OCI-LY1 (cell line): ENCODE results near the gene OSGEPL1.
A peak's percentile ranks its signal among the peaks of the same experiment; 100 is the strongest.

Experiments
- H2AFZ ChIP-seq: fragments of 200-600 bp; sonication (generic), shearing (Covaris generic); 2 replicates; pipeline ENCODE4 v1.6.0; 2014; ENCODE audit warnings: antibody characterized with exemption, mild to moderate bottlenecking, low read length
- H3F3A ChIP-seq: fragments of 200-600 bp; sonication (generic), shearing (Covaris generic); 2 replicates; pipeline ENCODE4 v1.6.0; 2014; ENCODE audit warnings: mild to moderate bottlenecking, antibody characterized with exemption, low read length, moderate library complexity; ENCODE audit not compliant: insufficient read depth
- H3K27ac ChIP-seq: fragments of 200-600 bp; sonication (generic); 2 replicates; pipeline ENCODE4 v1.5.1; 2014; ENCODE audit warnings: low read length, mixed run types, mild to moderate bottlenecking, low read depth; ENCODE audit not compliant: poor library complexity, severe bottlenecking
- H3K27me3 ChIP-seq: fragments of 200-600 bp; sonication (generic); 2 replicates; pipeline ENCODE4 v1.6.0; 2014; ENCODE audit warnings: antibody characterized with exemption, mild to moderate bottlenecking, low read length, moderate library complexity; ENCODE audit not compliant: insufficient read depth
- H3K36me3 ChIP-seq: fragments of 200-600 bp; sonication (generic); 2 replicates; pipeline ENCODE4 v1.6.1; 2014; ENCODE audit warnings: mild to moderate bottlenecking, antibody characterized with exemption, low read length, moderate library complexity, mixed read lengths; ENCODE audit not compliant: insufficient read depth
- H3K4me1 ChIP-seq: fragments of 200-600 bp; sonication (generic); 2 replicates; pipeline ENCODE4 v1.5.1; 2014; ENCODE audit warnings: mild to moderate bottlenecking, low read length, moderate library complexity; ENCODE audit not compliant: insufficient read depth, severe bottlenecking
- H3K4me2 ChIP-seq: fragments of 200-600 bp; sonication (generic), shearing (Covaris generic); 2 replicates; pipeline ENCODE4 v1.6.1; 2014; ENCODE audit warnings: low read length
- H3K4me3 ChIP-seq: fragments of 200-600 bp; sonication (generic); 2 replicates; pipeline ENCODE4 v1.5.1; 2014; ENCODE audit warnings: low read length, low read depth, mild to moderate bottlenecking, mixed read lengths; ENCODE audit not compliant: poor library complexity, severe bottlenecking
- H3K79me2 ChIP-seq: fragments of 200-600 bp; shearing (Covaris generic); 2 replicates; pipeline ENCODE4 v1.6.1; 2016; ENCODE audit warnings: mixed run types, low read length, mixed read lengths; ENCODE audit not compliant: insufficient read depth
- H3K9ac ChIP-seq: fragments of 200-600 bp; sonication (generic), shearing (Covaris generic); 2 replicates; pipeline ENCODE4 v1.6.1; 2014; ENCODE audit warnings: mild to moderate bottlenecking, low read length, mixed read lengths
- H3K9me2 ChIP-seq: fragments of 200-600 bp; sonication (generic), shearing (Covaris generic); 2 replicates; pipeline ENCODE4 v1.6.1; 2014; ENCODE audit warnings: low read depth, mild to moderate bottlenecking, low read length, mixed read lengths
- H3K9me3 ChIP-seq: fragments of 200-600 bp; shearing (Covaris generic); 2 replicates; pipeline ENCODE4 v1.6.1; 2014; ENCODE audit warnings: low read length, mixed read lengths
- H4K20me1 ChIP-seq: fragments of 200-600 bp; sonication (generic), shearing (Covaris generic); 2 replicates; pipeline ENCODE4 v1.6.0; 2016; ENCODE audit warnings: mild to moderate bottlenecking, low read length; ENCODE audit not compliant: insufficient read depth
- EZH2 ChIP-seq: fragments of 200-600 bp; sonication (generic), shearing (Covaris generic); IDR thresholded peaks from 2 replicates; pipeline ENCODE4 v1.8.0; 2017; ENCODE audit warnings: borderline replicate concordance, mixed run types, mild to moderate bottlenecking, antibody characterized with exemption, low read length, moderate library complexity, mixed read lengths
- TF ChIP-seq, protein P1 (sequence below): fragments of 200-600 bp; sonication (generic), shearing (Covaris generic); IDR thresholded peaks from 2 replicates; pipeline ENCODE4 v1.5.1; 2017; ENCODE audit warnings: mild to moderate bottlenecking, antibody characterized with exemption, low read length, moderate library complexity, mixed read lengths

Gene OSGEPL1

DNA sequence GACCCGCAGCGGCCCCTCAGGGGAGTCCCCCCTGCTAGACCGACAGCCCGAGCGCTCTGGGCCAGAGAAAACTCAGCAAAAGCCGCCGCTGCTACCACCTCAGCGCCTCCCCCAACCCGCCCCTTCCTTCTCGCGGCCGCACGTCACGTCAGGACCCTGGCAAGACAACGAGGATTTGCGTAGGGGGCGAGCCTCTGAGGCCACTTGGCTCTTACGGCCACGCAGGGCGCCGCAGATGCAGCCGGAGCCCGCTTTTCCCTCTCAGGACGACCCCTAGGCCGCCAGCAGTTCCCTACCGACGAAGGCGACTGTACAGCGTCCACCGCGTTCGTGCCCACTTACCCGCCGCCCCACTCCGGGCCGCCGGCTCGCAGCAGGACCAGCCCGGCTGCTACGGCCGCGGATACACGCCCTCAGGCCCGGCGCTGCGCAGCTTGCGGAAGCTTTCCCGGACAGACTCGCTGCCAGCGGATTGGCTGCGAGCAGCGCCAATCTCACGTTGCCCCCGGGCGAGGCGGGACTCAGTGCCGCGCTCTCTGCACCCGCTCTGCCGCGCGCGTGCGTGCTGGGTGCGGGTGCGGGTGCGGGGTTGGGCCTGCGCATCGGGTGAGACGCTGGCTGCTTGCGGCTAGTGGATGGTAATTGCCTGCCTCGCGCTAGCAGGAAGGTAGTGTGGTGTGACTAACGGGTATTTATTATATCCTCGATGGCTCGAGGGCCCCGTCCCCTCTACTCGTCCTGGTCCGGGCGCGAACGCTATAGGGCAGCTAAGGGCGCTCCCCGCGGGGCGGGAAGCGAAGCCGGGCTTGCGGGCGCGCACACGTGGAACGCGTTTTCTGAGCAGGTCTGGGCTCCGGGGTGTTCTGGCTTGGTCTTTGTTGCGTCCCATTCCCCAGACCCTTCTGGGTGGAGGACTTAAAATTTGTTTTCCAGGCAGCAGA, 21.6 kb upstream of the OSGEPL1 start, which contains the start of the genes ORMDL1 and PMS1:
Gene ORMDL1, minus strand, starts transcription at position 413 of the 941 bp plus-strand sequence. CDS start 1,744 bp downstream, outside the sequence.
Gene PMS1, plus strand, starts transcription at position 524 of the 941 bp plus-strand sequence. CDS start 7,360 bp downstream, outside the sequence.
- peaks cover 31% of the 10 kb centered on the region for H3K4me1 ChIP-seq

DNA sequence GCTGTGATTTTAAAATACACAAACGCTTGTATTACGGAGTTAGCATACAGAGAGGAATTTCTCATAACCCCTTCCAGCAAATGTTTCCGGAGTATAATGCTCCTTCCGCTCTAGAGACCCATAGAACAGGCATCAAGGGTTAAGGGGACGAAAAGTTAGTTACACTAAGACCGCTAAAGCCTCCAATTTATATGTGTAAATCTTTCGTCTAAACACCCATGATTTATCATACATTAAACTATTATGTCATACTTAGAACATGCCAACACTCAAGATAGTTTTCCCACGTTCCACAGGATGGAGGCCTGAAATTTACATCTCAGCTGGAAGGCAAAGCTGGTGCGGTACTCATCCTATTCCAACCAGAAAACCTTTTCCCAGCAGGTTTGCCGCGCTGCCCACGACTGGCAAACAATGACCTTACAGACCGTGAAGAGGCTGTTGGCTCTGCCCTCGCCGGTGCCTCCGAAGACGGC, 20.9 kb upstream of the OSGEPL1 start:
- Histone ChIP-seq H2AFZ (no peak overlapping the region), H3K9me2 (no peaks in the 10 kb centered on the region)

More for the DNA sequence above, 21.6 kb upstream of the OSGEPL1 start, which contains the start of the genes ORMDL1 and PMS1:
- peak within 1 kb of the TSS; percentile 79 for H3K4me3 ChIP-seq
- H3K27ac ChIP-seq: peak within 1 kb of the TSS; percentile 73
- H3K79me2 ChIP-seq: peaks cover 68% of the 10 kb centered on the region
- TF ChIP-seq, protein P1, sequence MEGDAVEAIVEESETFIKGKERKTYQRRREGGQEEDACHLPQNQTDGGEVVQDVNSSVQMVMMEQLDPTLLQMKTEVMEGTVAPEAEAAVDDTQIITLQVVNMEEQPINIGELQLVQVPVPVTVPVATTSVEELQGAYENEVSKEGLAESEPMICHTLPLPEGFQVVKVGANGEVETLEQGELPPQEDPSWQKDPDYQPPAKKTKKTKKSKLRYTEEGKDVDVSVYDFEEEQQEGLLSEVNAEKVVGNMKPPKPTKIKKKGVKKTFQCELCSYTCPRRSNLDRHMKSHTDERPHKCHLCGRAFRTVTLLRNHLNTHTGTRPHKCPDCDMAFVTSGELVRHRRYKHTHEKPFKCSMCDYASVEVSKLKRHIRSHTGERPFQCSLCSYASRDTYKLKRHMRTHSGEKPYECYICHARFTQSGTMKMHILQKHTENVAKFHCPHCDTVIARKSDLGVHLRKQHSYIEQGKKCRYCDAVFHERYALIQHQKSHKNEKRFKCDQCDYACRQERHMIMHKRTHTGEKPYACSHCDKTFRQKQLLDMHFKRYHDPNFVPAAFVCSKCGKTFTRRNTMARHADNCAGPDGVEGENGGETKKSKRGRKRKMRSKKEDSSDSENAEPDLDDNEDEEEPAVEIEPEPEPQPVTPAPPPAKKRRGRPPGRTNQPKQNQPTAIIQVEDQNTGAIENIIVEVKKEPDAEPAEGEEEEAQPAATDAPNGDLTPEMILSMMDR: no peak
- no peak for TF ChIP-seq EZH2
- H3F3A ChIP-seq: no peaks in the 10 kb centered on the region
- H3K4me2 ChIP-seq: peak within 1 kb of the TSS; percentile 96
- no peaks in the 10 kb centered on the region for H3K9me3 ChIP-seq
- H2AFZ ChIP-seq: no peak within 1 kb of the TSS
- H4K20me1 ChIP-seq: no peaks in the 10 kb centered on the region
- H3K9me2 ChIP-seq: no peaks in the 10 kb centered on the region
- no peaks in the 10 kb centered on the region for H3K27me3 ChIP-seq
- peaks cover 59% of the 10 kb centered on the region for H3K36me3 ChIP-seq
- peak within 1 kb of the TSS; percentile 91 for H3K9ac ChIP-seq

DNA sequence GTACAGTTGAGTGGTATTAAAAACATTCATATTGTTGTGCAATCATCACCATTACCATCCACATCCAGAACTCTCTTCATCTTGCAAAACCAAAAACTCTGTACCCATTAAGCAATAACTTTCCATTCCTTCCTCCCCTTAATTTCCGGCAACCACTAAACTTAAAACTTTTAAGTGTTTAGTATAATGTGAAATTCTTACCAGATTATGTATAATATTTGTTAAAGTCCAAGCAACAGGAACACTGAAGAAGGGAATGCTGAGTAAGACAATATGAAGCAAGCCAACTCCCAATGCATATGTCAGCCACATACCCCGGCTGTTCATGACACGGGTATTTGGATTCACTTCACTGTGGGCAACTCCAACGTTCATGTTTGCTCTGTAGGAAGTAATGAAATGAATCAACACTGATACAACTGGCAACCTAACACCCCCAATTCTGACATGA, 19.7 kb upstream of the OSGEPL1 start:
- Histone ChIP-seq H3K4me1 (peaks cover 31% of the 10 kb centered on the region), H3F3A (no peaks in the 10 kb centered on the region), H3K27ac (no peak overlapping the region), H3K4me2 (peak overlapping the region; percentile 96), H3K9ac (peak overlapping the region; percentile 91; the same call in 1 of the 2 replicates), H3K27me3 (no peaks in the 10 kb centered on the region), H3K9me3 (no peaks in the 10 kb centered on the region), H4K20me1 (no peaks in the 10 kb centered on the region), H3K36me3 (peaks cover 65% of the 10 kb centered on the region), H3K79me2 (peaks cover 49% of the 10 kb centered on the region), H2AFZ (no peak overlapping the region), H3K9me2 (no peaks in the 10 kb centered on the region), H3K4me3 (peak overlapping the region; percentile 79)
- no peak for TF ChIP-seq EZH2
- TF ChIP-seq, protein P1: no peak

More for the DNA sequence above, 20.9 kb upstream of the OSGEPL1 start:
- no peaks in the 10 kb centered on the region for H3K9me3 ChIP-seq
- TF ChIP-seq EZH2: no peak
- TF ChIP-seq, protein P1: no peak
- H3K4me3 ChIP-seq: peak overlapping the region; percentile 79
- H3K9ac ChIP-seq: peak overlapping the region; percentile 91
- H3K27ac ChIP-seq: peak overlapping the region; percentile 73
- peaks cover 60% of the 10 kb centered on the region for H3K36me3 ChIP-seq
- no peaks in the 10 kb centered on the region for H4K20me1 ChIP-seq
- H3F3A ChIP-seq: no peaks in the 10 kb centered on the region
- H3K27me3 ChIP-seq: no peaks in the 10 kb centered on the region
- H3K4me2 ChIP-seq: peak overlapping the region; percentile 96
- peaks cover 61% of the 10 kb centered on the region for H3K79me2 ChIP-seq
- H3K4me1 ChIP-seq: peaks cover 31% of the 10 kb centered on the region
